ENCODE data around the gene FBXO27. TPM values are rescaled to one million over a fixed set of nuclear protein-coding genes. Genes with fewer than 3 reads are reported as not detected.

FBXO27 gene
- total and polyA plus RNA-seq, 2 donors: 2.9 to 8.8 TPM

Other genes with a start within 250 kb of the FBXO27 start
- 1.2 TPM for gene LGALS7B, start 243.3 kb downstream of the FBXO27 start, total RNA-seq
- not detected for gene LGALS7B, start 243.3 kb downstream of the FBXO27 start, polyA plus RNA-seq
- gene LGALS4, start 219.6 kb downstream of the FBXO27 start, total RNA-seq: 1.7 TPM
- gene LGALS4, start 219.6 kb downstream of the FBXO27 start, polyA plus RNA-seq: 2.2 TPM
- 27.2 TPM for gene ECH1, start 200.8 kb downstream of the FBXO27 start, total RNA-seq
- gene ECH1, start 200.8 kb downstream of the FBXO27 start, polyA plus RNA-seq: 267 TPM
- gene HNRNPL, start 182.6 kb downstream of the FBXO27 start, total RNA-seq: 193 TPM
- gene HNRNPL, start 182.6 kb downstream of the FBXO27 start, polyA plus RNA-seq: 184 TPM
- 3.3 TPM for gene RINL, start 154.3 kb downstream of the FBXO27 start, total RNA-seq
- gene RINL, start 154.3 kb downstream of the FBXO27 start, polyA plus RNA-seq: 6.7 TPM
- 39.8 TPM for gene SIRT2, start 132.9 kb downstream of the FBXO27 start, total RNA-seq
- gene SIRT2, start 132.9 kb downstream of the FBXO27 start, polyA plus RNA-seq: 67.6 TPM
- 3.4 TPM for gene NFKBIB, start 132.6 kb downstream of the FBXO27 start, total RNA-seq
- 39.1 TPM for gene NFKBIB, start 132.6 kb downstream of the FBXO27 start, polyA plus RNA-seq
- gene CCER2, start 120.4 kb downstream of the FBXO27 start, total RNA-seq: not detected
- 0.48 TPM for gene CCER2, start 120.4 kb downstream of the FBXO27 start, polyA plus RNA-seq
- gene SARS2, start 101.8 kb downstream of the FBXO27 start, total RNA-seq: 7.1 TPM
- 19.3 TPM for gene SARS2, start 101.8 kb downstream of the FBXO27 start, polyA plus RNA-seq
- gene MRPS12, start 101.6 kb downstream of the FBXO27 start, total RNA-seq: 14.7 TPM
- gene MRPS12, start 101.6 kb downstream of the FBXO27 start, polyA plus RNA-seq: 42.5 TPM
- 19.6 TPM for gene FBXO17, start 56.8 kb downstream of the FBXO27 start, total RNA-seq
- gene FBXO17, start 56.8 kb downstream of the FBXO27 start, polyA plus RNA-seq: 34.7 TPM
- 0.11 TPM for gene ACP7, start 51.8 kb upstream of the FBXO27 start, total RNA-seq
- gene ACP7, start 51.8 kb upstream of the FBXO27 start, polyA plus RNA-seq: 0.05 TPM
- 7.8 TPM for gene PAK4, start 93.2 kb upstream of the FBXO27 start, total RNA-seq
- 33.1 TPM for gene PAK4, start 93.2 kb upstream of the FBXO27 start, polyA plus RNA-seq
- 1.1 TPM for gene NCCRP1, start 164.4 kb upstream of the FBXO27 start, total RNA-seq
- 0.38 TPM for gene NCCRP1, start 164.4 kb upstream of the FBXO27 start, polyA plus RNA-seq
- gene SYCN, start 171.7 kb upstream of the FBXO27 start, total RNA-seq: not detected
- gene SYCN, start 171.7 kb upstream of the FBXO27 start, polyA plus RNA-seq: not detected
- not detected for gene IFNL3, start 212.5 kb upstream of the FBXO27 start, total RNA-seq
- gene IFNL3, start 212.5 kb upstream of the FBXO27 start, polyA plus RNA-seq: not detected
- not detected for gene IFNL4, start 216.3 kb upstream of the FBXO27 start, total RNA-seq
- not detected for gene IFNL4, start 216.3 kb upstream of the FBXO27 start, polyA plus RNA-seq
- not detected for gene IFNL2, start 235.8 kb upstream of the FBXO27 start, total RNA-seq
- not detected for gene IFNL2, start 235.8 kb upstream of the FBXO27 start, polyA plus RNA-seq